ENCODE results near the gene FKRP. TPM values are rescaled to one million over a fixed set of nuclear protein-coding genes. Genes with fewer than 3 reads are reported as not detected.
"Not testable (repeated sequence)": the region's sequence is repeated elsewhere in the genome, so short reads cannot be mapped to it uniquely, and the experiment has no call there.

The FKRP gene
- total RNA-seq, 1 donor from 2014 or later: 13.2 TPM

GRCh38 chr19:46772170-46773017 lies 26.5 kb downstream of the FKRP start:
- Histone ChIP-seq H3K4me1 (no peaks in the 10 kb centered on the region), H3K27me3 (ENCODE audit: low read depth) (no peaks in the 10 kb centered on the region), H3K27ac (no peak overlapping the region), H3K36me3 (peaks cover 34% of the 10 kb centered on the region), H3K9me3 (no peaks in the 10 kb centered on the region), H3K4me3 (no peak overlapping the region)
- peak; percentile 85 to 91 for ATAC-seq
- no peak for TF ChIP-seq CTCF (IDR thresholded peaks at IDR 0.05)
- intact Hi-C loops (cut with DNase I): no loop called here
- no peak for DNase-seq

DNA sequence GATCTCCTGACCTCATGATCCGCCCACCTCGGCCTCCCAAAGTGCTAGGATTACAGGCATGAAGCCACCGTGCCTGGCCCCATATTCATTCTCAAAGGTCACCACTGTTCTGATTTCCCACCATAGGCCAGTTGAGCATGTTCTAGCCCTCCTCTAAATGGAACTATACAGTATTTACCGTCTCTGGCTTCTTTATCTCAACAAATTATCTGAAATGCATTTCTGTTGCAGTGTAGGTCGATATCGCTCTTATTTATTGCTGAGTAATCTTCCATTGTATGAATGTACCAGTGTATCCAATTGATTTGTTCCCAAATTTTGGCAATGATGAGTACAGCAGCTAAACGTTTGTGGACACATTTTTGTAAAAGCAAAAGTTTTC lies 27.2 kb downstream of the FKRP start:
- ATAC-seq (no peak), DNase-seq (no peak)
- H3K4me1 ChIP-seq: no peaks in the 10 kb centered on the region
- no peak overlapping the region for H3K4me3 ChIP-seq
- no peak for TF ChIP-seq CTCF (IDR thresholded peaks at IDR 0.05)
- no peak overlapping the region for H3K27ac ChIP-seq
- H3K27me3 ChIP-seq (ENCODE audit: low read depth): no peaks in the 10 kb centered on the region
- intact Hi-C loops (cut with DNase I): no loop called here
- H3K9me3 ChIP-seq: no peaks in the 10 kb centered on the region
- H3K36me3 ChIP-seq: peaks cover 37% of the 10 kb centered on the region

- TF ChIP-seq CTCF (IDR thresholded peaks at IDR 0.05): no peak
- Histone ChIP-seq H3K4me1 (peaks cover 5% of the 10 kb centered on the region), H3K36me3 (peaks cover 64% of the 10 kb centered on the region), H3K9me3 (no peaks in the 10 kb centered on the region), H3K27ac (no peak overlapping the region), H3K27me3 (ENCODE audit: low read depth) (no peaks in the 10 kb centered on the region), H3K4me3 (no peak overlapping the region)
- DNase-seq: no peak
- ATAC-seq: no peak
- intact Hi-C loops (cut with DNase I): no loop called here
Measured at GRCh38 chr19:46775642-46776258, 29.9 kb downstream of the FKRP start.

DNA sequence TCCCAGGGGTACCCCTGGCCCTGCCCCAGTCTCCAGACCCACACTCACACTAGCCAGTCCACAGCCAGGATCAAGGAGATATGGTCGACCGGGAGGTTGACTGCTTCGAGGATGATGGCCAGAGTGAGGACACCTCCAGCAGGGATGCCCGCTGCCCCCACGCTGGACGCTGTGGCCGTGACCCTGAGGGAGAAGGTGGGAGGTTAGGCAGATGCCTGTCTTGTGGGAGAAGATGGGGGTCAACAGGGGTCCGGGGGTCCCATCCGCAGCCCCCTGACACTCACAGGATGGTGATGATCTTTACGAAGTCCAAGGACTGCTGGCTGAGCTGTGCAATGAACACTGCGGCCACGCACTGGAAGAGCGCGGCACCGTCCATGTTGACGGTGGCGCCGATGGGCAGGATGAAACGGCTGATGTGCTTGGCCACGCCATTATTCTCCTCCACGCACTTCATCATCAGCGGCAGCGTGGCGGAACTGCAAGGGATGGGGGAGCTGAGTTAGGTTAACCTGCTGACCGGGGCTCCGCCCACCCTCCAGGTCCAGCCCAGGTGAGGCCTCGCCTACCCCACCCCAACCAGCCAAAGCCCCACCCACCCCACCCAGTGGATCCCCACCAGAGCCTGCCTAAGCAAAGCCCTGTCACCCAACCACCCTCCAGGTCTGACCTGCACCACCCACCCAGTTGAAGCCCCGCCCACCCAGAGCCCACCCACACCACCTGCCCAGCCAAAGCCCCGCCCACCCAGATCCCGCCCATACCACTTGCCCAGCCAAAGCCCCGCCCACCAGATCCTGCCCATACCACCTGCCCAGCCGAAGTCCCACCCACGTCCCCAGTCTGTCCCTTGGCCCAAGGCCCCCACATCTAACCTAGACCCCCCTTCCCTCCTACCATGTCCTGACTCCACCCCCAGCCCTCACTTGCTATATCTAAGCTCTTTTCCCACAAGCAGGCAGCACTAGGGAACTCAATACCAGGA lies 31.4 kb downstream of the FKRP start:
- Histone ChIP-seq H3K4me1 (peaks cover 5% of the 10 kb centered on the region), H3K4me3 (no peak overlapping the region), H3K9me3 (no peaks in the 10 kb centered on the region), H3K27me3 (ENCODE audit: low read depth) (no peaks in the 10 kb centered on the region), H3K36me3 (peaks cover 79% of the 10 kb centered on the region), H3K27ac (peak overlapping the region; percentile 13)
- ATAC-seq (no peak), DNase-seq (no peak)
- intact Hi-C loops (cut with DNase I): no loop called here
- TF ChIP-seq CTCF (IDR thresholded peaks at IDR 0.05): no peak

- ATAC-seq: peak; percentile 6 to 26
- Histone ChIP-seq H3K36me3 (peaks cover 88% of the 10 kb centered on the region), H3K27ac (peak overlapping the region; percentile 13)
- H3K27me3 ChIP-seq (ENCODE audit: low read depth); H3K4me1 ChIP-seq; intact Hi-C loops (cut with DNase I); H3K4me3 ChIP-seq; H3K9me3 ChIP-seq; DNase-seq: not testable (repeated sequence)
Measured at GRCh38 chr19:46777956-46778645, 32.2 kb downstream of the FKRP start.

Data from lower lobe of right lung (tissue), 2 donors.